ENCODE results near the gene FKBP1A.

FKBP1A gene

GRCh38 chr20:1341561-1342265, 51.1 kb downstream of the FKBP1A start:
- H3K4me3 ChIP-seq (ENCODE audit: low read length) = no peak overlapping the region
- no peak for DNase-seq (ENCODE audit: low read depth, low spot score)

DNA sequence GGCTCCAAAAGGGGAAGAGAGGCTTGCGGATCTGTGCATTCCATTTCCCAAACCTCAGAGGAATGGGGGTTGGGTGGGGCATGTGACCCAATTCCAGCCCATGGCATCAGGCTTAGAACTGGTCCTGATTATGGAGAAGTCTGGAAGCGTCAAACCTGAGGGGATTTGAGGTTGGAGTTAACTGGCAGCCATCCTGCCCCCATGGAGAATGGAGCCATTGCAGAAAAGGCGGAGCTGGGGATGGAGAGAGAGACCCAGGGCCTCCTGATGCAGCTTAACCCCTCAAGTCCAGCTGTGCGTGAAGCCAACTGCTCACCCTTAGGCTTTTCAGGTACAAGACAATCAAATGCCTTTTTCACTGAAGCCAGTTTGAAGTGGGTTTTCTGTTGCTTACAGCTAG, 54.1 kb downstream of the FKBP1A start:
- no peak overlapping the region for H3K4me3 ChIP-seq (ENCODE audit: low read length)
- DNase-seq (ENCODE audit: low read depth, low spot score) = no peak

DNA sequence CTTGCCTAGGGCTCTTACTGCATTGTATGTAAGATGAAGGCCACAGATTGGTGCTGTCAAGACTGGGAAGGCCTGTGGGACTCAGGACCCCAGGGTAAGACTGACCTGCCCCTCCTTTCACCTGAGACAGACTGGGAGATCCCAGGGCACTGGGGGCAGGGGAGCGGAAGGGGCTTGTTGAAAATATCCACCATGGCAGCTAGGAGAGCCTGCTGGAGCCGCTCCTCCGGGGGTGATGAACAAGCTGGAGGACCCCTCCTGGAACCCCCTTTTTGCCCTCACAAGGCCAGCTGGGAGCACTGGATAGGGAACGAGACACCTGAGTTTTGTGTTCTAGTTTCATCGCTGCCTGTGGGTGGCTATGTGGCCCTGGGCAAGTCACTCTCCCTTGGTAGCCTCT, 54.8 kb downstream of the FKBP1A start:
- DNase-seq (ENCODE audit: low read depth, low spot score) = no peak
- H3K4me3 ChIP-seq (ENCODE audit: low read length) = no peak overlapping the region

- DNase-seq (ENCODE audit: low read depth, low spot score) = no peak
- no peak overlapping the region for H3K4me3 ChIP-seq (ENCODE audit: low read length)
Measured at GRCh38 chr20:1337441-1337840, 55.4 kb downstream of the FKBP1A start.

GRCh38 chr20:1336699-1337367, 56.0 kb downstream of the FKBP1A start:
- DNase-seq (ENCODE audit: low read depth, low spot score) = no peak

GRCh38 chr20:1335961-1336698, 56.7 kb downstream of the FKBP1A start:
- DNase-seq (ENCODE audit: low read depth, low spot score) = no peak
- no peak overlapping the region for H3K4me3 ChIP-seq (ENCODE audit: low read length)

More at GRCh38 chr20:1336699-1337367, 56.0 kb downstream of the FKBP1A start:
- H3K4me3 ChIP-seq (ENCODE audit: low read length) = no peak overlapping the region

GRCh38 chr20:1334761-1335160, 58.1 kb downstream of the FKBP1A start:
- DNase-seq (ENCODE audit: low read depth, low spot score) = peak; percentile 58
- H3K4me3 ChIP-seq (ENCODE audit: low read length) = no peak overlapping the region

GRCh38 chr20:1334370-1334731, 58.5 kb downstream of the FKBP1A start:
- H3K4me3 ChIP-seq (ENCODE audit: low read length) = no peak overlapping the region
- no peak for DNase-seq (ENCODE audit: low read depth, low spot score)

DNA sequence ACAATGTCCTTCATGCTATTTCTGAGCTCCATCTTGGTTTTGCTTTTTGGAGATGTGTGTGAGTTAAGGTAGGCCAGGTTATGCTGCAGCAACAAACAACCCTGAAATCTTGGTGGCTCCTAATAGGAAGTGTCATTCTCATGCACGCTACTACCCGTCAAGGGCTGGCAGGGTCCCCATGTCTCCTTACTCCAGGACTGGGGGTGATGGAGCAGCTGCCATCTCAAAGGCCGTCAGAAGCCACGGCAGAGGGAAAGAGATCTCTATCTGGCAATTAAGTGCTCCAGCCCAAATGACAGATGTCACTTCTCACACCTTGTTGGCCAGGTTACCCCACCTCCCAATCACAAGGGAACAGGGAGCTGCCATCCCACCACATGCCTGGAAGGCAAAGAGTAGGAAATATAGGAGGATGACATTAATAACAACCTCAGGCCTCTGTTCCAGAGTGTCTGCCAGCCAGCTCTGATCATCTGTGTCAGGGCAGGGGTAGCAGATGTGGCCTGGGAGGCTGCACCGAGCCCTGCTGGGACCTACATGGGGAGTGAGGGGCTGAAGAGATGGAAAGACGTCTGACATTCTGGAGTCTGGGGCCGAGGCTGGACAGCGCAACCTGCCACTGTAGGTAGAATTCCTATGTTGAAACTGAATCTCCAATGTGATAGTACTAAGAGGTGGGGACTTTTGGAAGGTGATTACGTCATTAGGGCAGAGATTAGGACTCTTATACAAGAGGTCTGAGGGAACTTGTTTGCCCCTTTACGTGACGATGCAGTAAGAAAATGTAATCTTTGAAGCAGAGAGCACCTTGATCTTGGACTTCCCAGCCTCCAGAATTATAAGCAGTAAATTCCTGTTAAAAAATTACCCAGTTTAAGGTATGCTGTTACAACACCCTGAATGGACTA, 59.1 kb downstream of the FKBP1A start:
- no peak overlapping the region for H3K4me3 ChIP-seq (ENCODE audit: low read length)
- DNase-seq (ENCODE audit: low read depth, low spot score) = no peak

DNA sequence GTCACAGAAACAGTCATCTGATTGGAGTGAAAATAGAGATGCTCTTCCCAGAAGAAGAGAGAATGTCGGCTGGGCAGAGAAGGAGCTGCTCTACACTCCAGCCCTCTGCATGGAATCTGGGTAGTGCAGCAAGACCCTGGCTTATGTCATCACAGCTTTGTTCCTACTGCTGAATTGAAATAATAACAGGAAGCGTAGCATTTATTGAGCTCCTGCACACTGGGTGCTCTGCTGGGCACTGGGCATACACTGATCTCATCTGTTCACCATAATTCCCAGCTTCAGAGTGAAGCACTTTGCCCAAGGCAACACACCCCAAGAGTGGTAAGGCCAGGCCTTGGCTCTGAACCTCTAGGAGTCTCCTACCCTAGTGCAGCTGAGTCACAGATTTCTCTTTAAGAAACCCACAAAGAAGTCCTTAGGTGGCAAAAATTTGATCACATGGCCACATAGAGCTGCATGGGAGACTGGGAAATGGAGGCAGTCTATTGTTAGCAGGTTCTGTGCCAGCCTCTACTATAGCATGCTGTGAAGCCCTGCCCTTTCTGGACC, 60.0 kb downstream of the FKBP1A start:
- H3K4me3 ChIP-seq (ENCODE audit: low read length) = no peak overlapping the region
- DNase-seq (ENCODE audit: low read depth, low spot score) = no peak

DNA sequence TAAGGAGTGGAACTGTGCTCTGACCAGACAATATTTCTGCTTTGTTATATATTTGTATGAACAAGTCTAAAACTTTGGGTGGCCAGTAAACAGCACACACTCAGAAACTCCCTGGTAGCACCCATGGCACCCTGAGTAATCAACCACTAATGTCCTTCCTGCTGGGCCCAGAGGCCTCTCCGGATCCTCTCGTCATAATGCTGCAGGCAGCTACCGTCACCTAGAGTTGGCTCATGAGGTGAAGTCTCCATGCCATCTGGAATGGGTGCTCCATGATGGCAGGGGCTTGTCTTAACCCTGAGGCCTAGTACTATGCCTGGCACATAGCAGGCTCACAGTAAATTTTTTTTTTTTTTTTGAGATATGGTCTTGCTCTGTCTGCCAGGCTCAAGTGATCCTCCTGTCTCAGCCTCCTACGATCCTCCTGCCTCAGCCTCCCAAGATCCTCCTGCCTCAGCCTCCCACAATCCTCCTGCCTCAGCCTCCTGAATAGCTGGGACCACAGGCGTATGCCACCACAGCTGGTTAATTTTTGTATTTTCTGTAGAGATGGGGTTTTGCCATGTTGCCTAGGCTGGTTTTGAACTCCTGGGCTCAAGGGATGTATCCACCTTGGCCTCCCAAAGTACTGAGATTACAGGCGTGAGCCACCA, 60.9 kb downstream of the FKBP1A start:
- H3K4me3 ChIP-seq (ENCODE audit: low read length) = no peak overlapping the region
- no peak for DNase-seq (ENCODE audit: low read depth, low spot score)

DNA sequence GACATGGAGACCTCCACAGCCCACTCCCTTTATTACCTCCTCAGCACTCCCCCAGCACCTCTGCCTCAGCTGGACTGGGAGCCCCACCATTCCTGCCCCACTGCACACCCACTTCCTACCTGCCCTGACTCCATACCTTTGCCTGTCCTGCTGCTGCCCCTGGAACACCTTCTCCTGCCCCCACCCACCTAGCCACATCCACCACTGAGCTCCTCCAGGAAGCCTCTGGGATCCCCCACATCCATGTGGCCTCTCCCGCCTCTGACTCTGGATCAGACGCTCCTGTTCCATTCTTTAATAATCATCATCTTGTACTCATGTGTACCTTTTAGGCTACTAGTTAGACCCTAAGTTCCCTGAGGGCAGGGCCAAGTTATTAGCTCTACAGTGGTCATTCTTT, 61.8 kb downstream of the FKBP1A start:
- no peak overlapping the region for H3K4me3 ChIP-seq (ENCODE audit: low read length)
- DNase-seq (ENCODE audit: low read depth, low spot score) = no peak

DNA sequence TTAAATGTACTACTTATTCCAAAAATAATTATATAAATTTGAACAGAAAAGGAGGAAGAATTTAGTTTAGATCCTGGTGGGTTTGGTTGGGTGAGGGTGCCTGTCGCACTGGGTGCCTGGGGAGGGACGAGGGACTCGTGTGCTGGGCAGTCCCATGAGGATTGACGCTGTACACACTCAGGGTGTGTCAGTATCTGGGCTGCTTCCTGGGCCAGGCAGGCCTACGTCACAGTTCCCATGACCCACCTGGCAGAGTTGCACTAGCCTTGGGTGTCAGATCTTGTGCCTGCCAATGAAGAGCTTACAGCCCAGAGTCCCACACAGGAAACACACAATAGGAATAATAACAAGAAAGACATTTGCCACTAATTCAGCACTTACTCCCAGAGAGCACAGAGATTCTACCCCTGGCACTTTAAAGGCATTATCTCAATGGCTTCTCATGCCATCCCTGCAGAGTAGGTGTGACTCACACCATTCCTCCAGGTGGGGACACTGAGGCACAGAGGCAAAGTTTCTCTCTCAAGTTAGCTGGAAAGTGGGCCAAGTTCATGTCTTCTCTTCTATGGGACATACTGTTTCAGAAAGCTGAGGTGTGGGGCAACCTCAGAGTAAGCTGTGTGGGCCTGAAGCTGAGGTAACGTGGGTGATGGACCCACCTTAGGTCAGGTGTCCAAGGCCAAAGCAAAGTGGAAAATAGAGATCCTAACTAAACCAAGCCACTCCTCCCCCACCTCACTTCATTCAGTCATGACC, 62.6 kb downstream of the FKBP1A start:
- no peak for DNase-seq (ENCODE audit: low read depth, low spot score)
- H3K4me3 ChIP-seq (ENCODE audit: low read length) = no peak overlapping the region

DNA sequence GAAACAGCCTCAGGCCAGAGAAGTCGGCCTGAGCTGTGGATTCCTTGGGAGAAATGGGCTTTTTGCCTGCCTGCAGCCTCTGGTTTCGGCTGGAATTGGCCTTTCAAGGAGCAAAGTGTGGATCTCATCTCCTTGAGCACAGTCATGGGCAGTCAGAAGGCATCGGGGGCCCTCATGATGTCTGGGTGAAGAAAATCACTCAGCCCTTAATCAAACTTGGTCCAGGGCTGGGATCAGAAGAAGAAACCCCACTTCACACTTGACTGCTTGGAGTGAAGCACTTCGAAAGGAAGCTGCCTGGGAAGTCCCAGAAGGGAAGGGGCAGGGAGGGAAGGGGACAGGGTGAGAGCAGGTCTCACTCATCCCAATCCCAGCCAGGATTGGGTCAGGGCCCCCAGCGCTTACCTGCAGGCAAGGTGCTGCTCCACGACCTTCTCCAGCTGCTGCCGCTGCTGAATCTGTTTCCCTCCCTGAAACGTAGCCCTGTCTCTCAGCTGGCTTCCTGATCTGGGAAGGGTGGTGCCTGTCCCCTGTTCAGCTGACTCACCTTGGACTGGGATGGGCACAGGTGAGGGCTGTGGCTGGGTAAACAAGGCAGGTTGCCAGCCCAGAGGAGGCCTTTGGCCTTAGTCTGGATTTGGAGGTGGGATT, 64.0 kb downstream of the FKBP1A start, which contains the start of gene SDCBP2:
Gene SDCBP2, minus strand, starts transcription at position 460 of the 651 bp plus-strand sequence. CDS start 8,723 bp downstream, outside the sequence.
- DNase-seq (ENCODE audit: low read depth, low spot score) = no peak
- H3K4me3 ChIP-seq (ENCODE audit: low read length) = no peak within 1 kb of the TSS

DNA sequence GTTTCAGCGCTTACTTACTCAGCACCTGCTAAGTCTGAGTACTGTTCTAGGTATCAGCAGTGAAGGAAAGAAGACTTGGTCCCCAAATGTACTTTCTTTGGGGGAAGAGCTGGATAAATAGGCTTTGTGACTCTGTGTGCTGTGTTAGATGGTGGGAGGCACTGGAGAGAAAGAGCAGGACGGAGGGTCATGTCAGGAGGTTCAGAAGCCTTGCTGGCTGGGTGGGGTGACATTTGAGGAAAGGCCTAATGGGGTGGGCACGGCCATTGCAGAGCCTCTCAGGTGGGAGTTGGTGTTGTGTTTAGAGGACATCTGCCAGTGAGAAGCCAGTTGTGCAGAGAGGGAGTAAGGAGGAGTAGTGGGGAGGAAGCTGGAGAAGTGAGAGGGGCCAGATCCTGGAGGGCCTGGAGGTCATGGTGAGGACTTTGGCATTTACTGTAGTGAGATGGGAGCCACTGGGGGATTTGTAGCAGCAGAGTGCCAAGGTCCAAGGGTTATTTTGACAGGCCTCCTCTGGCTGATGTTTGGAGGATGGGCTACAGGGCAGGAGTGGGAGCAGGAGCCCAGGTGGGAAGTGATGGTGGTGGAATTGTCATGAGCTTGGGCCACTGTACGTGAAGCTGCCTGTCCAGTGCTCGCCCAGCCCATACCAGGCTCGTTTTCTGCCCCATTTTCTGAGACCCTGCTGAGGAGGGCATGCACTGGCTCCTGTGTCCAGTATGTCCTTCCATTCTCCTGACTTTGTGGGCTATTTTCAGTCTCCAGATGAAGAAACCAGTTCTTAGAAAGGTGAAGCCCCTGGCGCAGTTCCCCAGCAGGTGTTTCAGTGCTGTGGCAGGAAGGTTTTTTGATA, 64.8 kb downstream of the FKBP1A start:
- DNase-seq (ENCODE audit: low read depth, low spot score) = no peak
- H3K4me3 ChIP-seq (ENCODE audit: low read length) = no peak overlapping the region

DNA sequence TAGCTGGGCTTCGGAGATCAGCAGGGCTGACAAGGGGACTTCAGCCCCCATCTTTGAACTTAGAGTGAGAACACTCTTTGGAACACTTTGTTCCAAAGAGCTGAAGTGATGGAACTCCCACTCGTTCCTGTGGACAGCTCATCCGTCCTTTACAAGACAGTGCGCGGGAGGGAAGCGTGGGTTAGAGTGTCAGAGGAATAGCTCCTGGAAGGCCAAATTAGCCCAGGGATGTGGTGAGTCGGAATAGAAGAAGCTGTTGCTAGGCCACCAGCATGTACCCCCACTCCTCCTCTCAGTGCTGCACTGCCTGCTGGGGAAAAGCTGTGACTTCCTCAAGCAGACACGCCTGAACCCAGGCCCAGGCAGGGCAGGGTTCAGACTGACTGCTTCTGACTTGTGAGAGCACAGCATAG, 65.6 kb downstream of the FKBP1A start:
- DNase-seq (ENCODE audit: low read depth, low spot score) = no peak
- no peak overlapping the region for H3K4me3 ChIP-seq (ENCODE audit: low read length)
